Measurements from ENCODE around the gene RELA. TPM values are rescaled to one million over a fixed set of nuclear protein-coding genes. Genes with fewer than 3 reads are reported as not detected.

The RELA gene
- total and polyA plus RNA-seq, 2 of the 4 experiments (the other 2 are of a cell fraction): 8.6 to 53.0 TPM

- H3K18ac ChIP-seq (ENCODE audit: low read depth, low read length): no peak overlapping the region
- 62% methylated on average over 9 of the region's 43 CpGs; no CpG with 5 or more reads in 1 of the 2 experiments for WGBS, 2 experiments (ENCODE audit: extremely low coverage in 2 of 2, insufficient read length in 1 of 2)
- H2BK120ac ChIP-seq (ENCODE audit: low read depth, low read length): peak overlapping the region; percentile 36; the same call in 1 of the 2 replicates
- peak overlapping the region; percentile 96 for H2AFZ ChIP-seq (replicated peaks; ENCODE audit: low read length, poor library complexity)
- H4K8ac ChIP-seq (ENCODE audit: low read depth in 2 of 2, low read length in 2 of 2): peak overlapping the region; percentile 72 to 79; a peak in 2 of 4 replicates
- ChIA-PET CTCF (no interaction called here), POLR2A (ENCODE audit: unreplicated experiment) (no interaction called here)
- H2BK15ac ChIP-seq (ENCODE audit: low read depth, low read length): no peak overlapping the region
- H3K36me3 ChIP-seq (ENCODE audit: control insufficient read depth, insufficient read depth, low read length): peaks cover 15% of the 10 kb centered on the region
- peak overlapping the region; percentile 26 for H2BK5ac ChIP-seq (ENCODE audit: low read depth, low read length, poor library complexity, severe bottlenecking)
- BruUV-seq (replicated peaks): no TSS peak
- H3K23ac ChIP-seq (ENCODE audit: low read depth, low read length): no peak overlapping the region
- H4K5ac ChIP-seq (ENCODE audit: low read depth, low read length): no peak overlapping the region
- intact Hi-C loops (cut with micrococcal nuclease): no loop called here
- H2AK5ac ChIP-seq (ENCODE audit: low read depth, low read length): peak overlapping the region; percentile 57
- no peak overlapping the region for H3K14ac ChIP-seq (replicated peaks; ENCODE audit: low read depth, low read length)
- ATAC-seq (ENCODE audit: low read depth) (no peak), DNase-seq (no peak)
- peak overlapping the region; percentile 90 for H3K4me3 ChIP-seq (ENCODE audit: insufficient read depth, low read depth, low read length)
- H3K9me1 ChIP-seq (ENCODE audit: insufficient read depth, low read length): 0 out of 2 replicates have a peak, but pooled peaks cover 14% of the 10 kb centered on the region
- peak overlapping the region; percentile 93 for H3K27ac ChIP-seq (ENCODE audit: insufficient read depth, low read length)
- peak overlapping the region; percentile 91 for H3K4ac ChIP-seq (ENCODE audit: low read depth, low read length)
- dilution Hi-C loops (cut with HindIII; ENCODE audit: low sequenced_read_pairs, unreplicated experiment): no loop called here
- H4K20me1 ChIP-seq (ENCODE audit: insufficient read depth, low read length): peaks cover 36% of the 10 kb centered on the region
- H2AK9ac ChIP-seq (replicated peaks; ENCODE audit: low read depth, low read length, poor library complexity): peak overlapping the region; percentile 100
- no peak overlapping the region for H3K56ac ChIP-seq (ENCODE audit: extremely low read depth, insufficient read depth, low read length)
- H2BK20ac ChIP-seq (ENCODE audit: low read depth, low read length): no peak overlapping the region
- peak overlapping the region; percentile 96 for H3K9ac ChIP-seq (ENCODE audit: low read depth, low read length)
- no peaks in the 10 kb centered on the region for H3K9me3 ChIP-seq (ENCODE audit: control insufficient read depth, insufficient read depth, low read length)
- H3K4me1 ChIP-seq (ENCODE audit: control insufficient read depth, insufficient read depth, low read length): peaks cover 19% of the 10 kb centered on the region
- no peaks in the 10 kb centered on the region for H3K27me3 ChIP-seq (ENCODE audit: control insufficient read depth, insufficient read depth, low read length)
- peak overlapping the region; percentile 2 for H3K4me2 ChIP-seq (ENCODE audit: low read depth, low read length)
- H3K79me1 ChIP-seq (ENCODE audit: low read depth in 1 of 2, low read length in 2 of 2): peaks cover 9 to 74% of the 10 kb centered on the region in 2 experiments
- in situ Hi-C loops (cut with MboI; ENCODE audit: low sequenced_read_pairs): no loop called here
- H4K91ac ChIP-seq (ENCODE audit: insufficient read depth, low read depth, low read length): peak overlapping the region; percentile 58
- no peak for TF ChIP-seq SMC3 (IDR thresholded peaks at IDR 0.05; ENCODE audit: low read depth, low read length)
- no peak for TF ChIP-seq MXI1 (IDR thresholded peaks at IDR 0.05; ENCODE audit: borderline replicate concordance, low read depth, low read length)
- TF ChIP-seq NFE2L2 (IDR thresholded peaks at IDR 0.05; ENCODE audit: low read depth, low read length): no peak
- TF ChIP-seq CTCF (conservative IDR thresholded peaks at IDR 0.05; ENCODE audit: low read depth, low read length): no peak
- no peak for TF ChIP-seq MAFK (IDR thresholded peaks at IDR 0.05; ENCODE audit: low read depth, low read length)
- no peak for TF ChIP-seq CHD1 (IDR thresholded peaks at IDR 0.05; ENCODE audit: low read depth, low read length)
- TF ChIP-seq USF2 (IDR thresholded peaks at IDR 0.05; ENCODE audit: low read depth, low read length): no peak
- no peak for TF ChIP-seq RAD21 (IDR thresholded peaks at IDR 0.05; ENCODE audit: low read length)
- TF ChIP-seq BHLHE40 (IDR thresholded peaks at IDR 0.05; ENCODE audit: low read depth, low read length): no peak
- no peak for TF ChIP-seq RCOR1 (IDR thresholded peaks at IDR 0.05; ENCODE audit: insufficient replicate concordance, low read length)
- no peak for TF ChIP-seq MAZ (IDR thresholded peaks at IDR 0.05; ENCODE audit: borderline replicate concordance, low read depth, low read length)
- TF ChIP-seq RFX5 (IDR thresholded peaks at IDR 0.05; ENCODE audit: low read depth, low read length): no peak
- no peak for TF ChIP-seq CEBPB (IDR thresholded peaks at IDR 0.05; ENCODE audit: low read depth, low read length)
- no peak for TF ChIP-seq POLR2A (IDR thresholded peaks at IDR 0.05; ENCODE audit: low read depth, low read length)
- no peak for TF ChIP-seq FOS (IDR thresholded peaks at IDR 0.05; ENCODE audit: low read depth, low read length)
These were observed 49.4 kb downstream of the RELA start for GRCh38 chr11:65613091-65613928.
